HepG2 (cell line): ENCODE data around the gene ATG5.

Source experiments
- FOXM1 ChIP-seq: sonication (generic); formaldehyde crosslinking; IDR thresholded peaks from 2 replicates; pipeline ENCODE4 v1.5.0; 2020; ENCODE audit warnings: missing genetic modification reagents
- POLR2A ChIP-seq, 2 experiments: IDR thresholded peaks; 2 replicates each; pipeline ENCODE4 v1.6.1; 2011; ENCODE audit warnings: low read depth in 2 of 2, low read length in 2 of 2, mild to moderate bottlenecking in 1 of 2, moderate library complexity in 1 of 2; ENCODE audit not compliant: insufficient read depth in 1 of 2
- UBTF ChIP-seq: sonication (generic); formaldehyde crosslinking; IDR thresholded peaks from 2 replicates; pipeline ENCODE4 v1.4.0; 2020; ENCODE audit warnings: mild to moderate bottlenecking, missing genetic modification reagents

DNA sequence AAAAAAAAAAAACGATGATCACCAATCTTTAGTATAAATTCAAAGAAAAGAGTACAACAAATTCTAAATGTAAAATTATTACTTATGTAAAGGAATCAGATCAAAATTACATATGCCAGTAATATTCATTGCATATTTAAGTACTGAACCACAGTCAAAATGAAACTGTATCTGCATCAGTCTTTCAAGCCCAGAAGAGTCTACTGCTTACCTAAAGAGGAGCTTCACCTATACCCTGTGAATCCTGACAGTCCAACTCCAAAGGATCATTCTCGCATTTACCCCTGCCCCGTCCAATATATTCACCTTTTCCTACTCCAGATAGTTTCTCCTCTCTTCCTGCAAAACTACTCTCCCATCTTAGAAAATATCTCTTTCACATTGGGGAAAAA, 9.2 kb downstream of the ATG5 start:
- TF ChIP-seq FOXM1 (CRISPR knock-in tag), result no peak
- TF ChIP-seq POLR2A (IDR thresholded peaks at IDR 0.05; ENCODE audit: insufficient read depth in 1 of 2, low read depth in 2 of 2, low read length in 2 of 2), result no peak
- no peak for TF ChIP-seq UBTF
